Measurements from ENCODE around the gene BLM.

DNA sequence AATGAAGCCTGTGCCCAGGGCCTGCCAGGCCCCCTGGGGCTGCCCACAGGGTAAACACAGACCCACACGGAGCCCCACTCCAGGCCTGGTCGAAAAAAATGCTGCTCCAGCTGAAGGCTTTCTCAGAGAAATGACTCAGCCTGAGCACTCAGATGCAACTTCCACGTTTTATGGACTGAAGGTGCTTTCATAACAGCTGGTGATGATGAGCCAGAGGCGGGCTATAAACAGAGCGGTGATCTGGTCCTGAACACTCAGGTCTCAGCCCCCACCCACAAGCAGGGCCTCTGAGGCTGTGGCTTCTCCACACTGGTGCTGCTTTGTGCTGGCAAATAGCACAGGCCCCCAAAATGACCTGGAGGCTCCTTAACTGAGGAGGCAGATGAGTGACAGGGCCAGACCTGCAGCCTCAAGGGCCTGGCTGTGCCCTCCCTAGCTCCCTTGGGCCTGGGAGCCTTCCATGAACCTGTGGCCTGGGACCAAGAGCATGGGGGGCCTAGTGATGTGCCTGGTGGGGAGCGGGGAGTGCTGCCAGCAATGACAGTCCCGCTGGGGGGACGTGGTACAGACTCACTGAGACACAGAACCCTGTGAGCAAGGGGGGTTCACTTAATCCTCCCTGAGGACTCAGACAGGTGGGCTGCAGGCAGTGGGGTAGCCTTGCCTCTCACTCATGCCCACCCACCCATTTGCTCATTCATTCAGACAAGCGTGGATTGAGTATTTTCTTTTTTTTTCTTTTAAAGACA, 128.2 kb downstream of the BLM start:
- TF ChIP-seq EZH2phosphoT487 (IDR thresholded peaks at IDR 0.05; ENCODE audit: insufficient read depth, low read depth) (no peak), EZH2 (IDR thresholded peaks at IDR 0.05; ENCODE audit: insufficient read depth, poor library complexity, severe bottlenecking) (no peak)

Measured in GM23248 (cell line).